ENCODE measurements around the gene OXT. TPM values are rescaled to one million over a fixed set of nuclear protein-coding genes. Genes with fewer than 3 reads are reported as not detected.

Gene OXT
- total and polyA plus RNA-seq, 2 of the 13 experiments (the other 11 are each of a cell fraction or from before 2014, with no cell fraction given): not detected

- TF ChIP-seq ZBTB40 (IDR thresholded peaks at IDR 0.05) (peak; percentile 93), ZBTB40 (CRISPR knock-in tag; IDR thresholded peaks at IDR 0.05) (peak; percentile 99), ELF1 (CRISPR knock-in tag; IDR thresholded peaks at IDR 0.05) (0 out of 2 replicates have a peak, but pooled peaks have one; percentile 41), ATF7-NPFF (CRISPR knock-in tag; IDR thresholded peaks at IDR 0.05; ENCODE audit: low read depth) (no peak), ZNF768 (CRISPR knock-in tag; IDR thresholded peaks at IDR 0.05) (0 out of 2 replicates have a peak, but pooled peaks have one; percentile 26), THAP11 (CRISPR knock-in tag; IDR thresholded peaks at IDR 0.05) (peak; percentile 54), MYC (CRISPR knock-in tag; IDR thresholded peaks at IDR 0.05; ENCODE audit: borderline replicate concordance) (0 out of 2 replicates have a peak, but pooled peaks have one; percentile 21), PPARG (CRISPR knock-in tag; conservative IDR thresholded peaks at IDR 0.05) (0 out of 2 replicates have a peak, but pooled peaks have one; percentile 27), ZNF792 (CRISPR knock-in tag; IDR thresholded peaks at IDR 0.05) (0 out of 2 replicates have a peak, but pooled peaks have one; percentile 24), AGO2 (optimal IDR thresholded peaks at IDR 0.05; ENCODE audit: low read depth, low read length) (peak; percentile 55), RBM22 (optimal IDR thresholded peaks at IDR 0.05; ENCODE audit: low read length) (peak; percentile 19), ZNF280B (CRISPR knock-in tag; IDR thresholded peaks at IDR 0.05; ENCODE audit: borderline replicate concordance) (peak; percentile 61; the same call in 1 of the 2 replicates), TIGD3 (CRISPR knock-in tag; IDR thresholded peaks at IDR 0.05; ENCODE audit: borderline replicate concordance) (0 out of 2 replicates have a peak, but pooled peaks have one; percentile 5)
Measured at GRCh38 chr20:3047486-3048419, 23.7 kb upstream of the OXT start (continued).
